Lower leg skin (tissue), 3 donors: Measurements from ENCODE around the gene GNAL.

Experiments
- POLR2A ChIP-seq, 2 donors: fragments of 450-650 bp; IDR thresholded peaks; one replicate each; pipeline ENCODE4 v1.6.1; 2016 to 2017; ENCODE audit warnings: antibody characterized with exemption in 2 of 2, mild to moderate bottlenecking in 1 of 2, moderate library complexity in 1 of 2
- TF ChIP-seq, protein P1 (sequence below), 3 donors: fragments of 450-650 bp; IDR thresholded peaks; one replicate each; pipeline ENCODE4 v1.5.1; 2016; ENCODE audit warnings: antibody characterized with exemption in 3 of 3, mild to moderate bottlenecking in 3 of 3, moderate library complexity in 2 of 3

DNA sequence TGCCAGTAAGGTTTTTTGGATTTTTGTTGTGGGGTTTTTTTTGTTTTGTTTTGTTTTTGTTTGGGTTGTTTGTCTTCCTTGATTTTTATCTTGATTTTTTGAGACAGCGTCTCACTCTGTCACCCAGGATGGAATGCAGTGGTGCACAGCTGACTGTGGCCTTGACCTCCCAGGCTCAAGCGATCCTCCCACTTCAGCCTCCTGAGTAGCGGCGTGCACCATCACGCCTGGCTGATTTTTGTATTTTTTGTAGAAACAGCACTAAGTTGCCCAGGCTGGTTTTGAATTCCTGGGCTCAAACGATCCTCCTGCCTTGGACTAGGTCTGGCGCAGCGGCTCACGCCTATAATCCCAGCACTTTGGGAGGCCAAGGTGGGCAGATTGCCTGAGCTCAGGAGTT lies 202.7 kb downstream of the GNAL start:
- TF ChIP-seq, protein P1, sequence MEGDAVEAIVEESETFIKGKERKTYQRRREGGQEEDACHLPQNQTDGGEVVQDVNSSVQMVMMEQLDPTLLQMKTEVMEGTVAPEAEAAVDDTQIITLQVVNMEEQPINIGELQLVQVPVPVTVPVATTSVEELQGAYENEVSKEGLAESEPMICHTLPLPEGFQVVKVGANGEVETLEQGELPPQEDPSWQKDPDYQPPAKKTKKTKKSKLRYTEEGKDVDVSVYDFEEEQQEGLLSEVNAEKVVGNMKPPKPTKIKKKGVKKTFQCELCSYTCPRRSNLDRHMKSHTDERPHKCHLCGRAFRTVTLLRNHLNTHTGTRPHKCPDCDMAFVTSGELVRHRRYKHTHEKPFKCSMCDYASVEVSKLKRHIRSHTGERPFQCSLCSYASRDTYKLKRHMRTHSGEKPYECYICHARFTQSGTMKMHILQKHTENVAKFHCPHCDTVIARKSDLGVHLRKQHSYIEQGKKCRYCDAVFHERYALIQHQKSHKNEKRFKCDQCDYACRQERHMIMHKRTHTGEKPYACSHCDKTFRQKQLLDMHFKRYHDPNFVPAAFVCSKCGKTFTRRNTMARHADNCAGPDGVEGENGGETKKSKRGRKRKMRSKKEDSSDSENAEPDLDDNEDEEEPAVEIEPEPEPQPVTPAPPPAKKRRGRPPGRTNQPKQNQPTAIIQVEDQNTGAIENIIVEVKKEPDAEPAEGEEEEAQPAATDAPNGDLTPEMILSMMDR (IDR thresholded peaks at IDR 0.05): no peak
- no peak for TF ChIP-seq POLR2A (IDR thresholded peaks at IDR 0.05)
